Fibroblast of pulmonary artery (primary cell): ENCODE measurements around the gene QTRT2.

Experiments used
- DNase-seq: peaks from one replicate; pipeline ENCODE4 v3.0.0-alpha.2; 2010; ENCODE audit warnings: low read depth
- H3K4me3 ChIP-seq: replicated peaks from 2 replicates; pipeline ENCODE4 v1.5.1; 2011; ENCODE audit warnings: low read depth, mild to moderate bottlenecking, control low read depth, low read length, moderate library complexity
- TF ChIP-seq, protein P1 (sequence below): IDR thresholded peaks from 2 replicates; pipeline ENCODE4 v1.5.1; 2011; ENCODE audit warnings: mild to moderate bottlenecking, control low read depth, low read length, inconsistent platforms; ENCODE audit errors: missing control alignments

The QTRT2 gene

DNA sequence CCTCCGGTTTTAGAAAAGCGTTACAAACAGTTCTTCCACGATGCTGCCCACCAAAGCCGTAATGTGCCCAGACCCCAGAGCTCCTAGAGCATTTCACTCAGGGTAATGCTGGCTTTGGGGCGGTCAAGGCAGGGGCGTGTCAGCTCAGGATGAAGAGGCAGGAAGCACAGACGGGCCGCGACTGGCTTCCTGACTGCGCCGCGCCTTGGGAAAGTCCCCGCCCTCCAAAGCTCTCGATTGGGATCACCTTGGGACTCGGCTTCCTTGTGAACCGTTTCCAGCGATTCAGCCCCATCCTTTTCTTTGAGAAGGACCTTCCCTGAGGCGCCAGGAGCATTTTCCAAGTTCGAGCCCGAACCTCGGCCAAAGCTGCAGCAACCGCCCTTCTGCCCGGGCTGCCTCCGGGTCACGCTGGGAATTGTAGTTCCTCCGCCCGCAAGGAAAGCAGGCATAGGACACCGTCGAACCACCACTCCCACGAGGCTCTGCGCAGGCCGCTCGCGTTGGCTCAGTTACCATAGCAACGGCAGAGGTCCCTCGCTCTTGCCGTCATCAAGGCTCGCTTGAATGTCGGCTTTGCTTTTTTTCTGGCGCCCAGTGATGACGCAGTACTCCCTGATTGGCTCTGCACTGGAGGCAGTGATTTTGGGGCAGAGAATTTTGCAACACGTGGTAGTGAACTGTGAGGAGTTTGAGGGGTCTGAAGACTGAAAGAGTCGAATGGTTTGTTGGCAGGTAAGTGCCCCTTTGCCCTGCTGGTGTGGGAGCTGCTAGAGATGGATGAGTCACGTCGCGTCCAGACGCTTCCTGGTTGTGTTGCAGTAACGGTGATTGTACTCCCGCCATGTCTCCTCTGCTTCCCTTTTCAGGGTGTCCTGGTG lies at the start of gene QTRT2, which contains the start of gene CCDC191:
QTRT2 (plus strand) TSS at position 608 of the 881 bp plus-strand sequence. CDS start 8,521 bp downstream, outside the sequence.
CCDC191 (minus strand) TSS at position 397 of the 881 bp plus-strand sequence; CDS start at position 337, 60 bp downstream.
- DNase-seq, result peak; percentile 100
- peak within 1 kb of the TSS; percentile 84 for H3K4me3 ChIP-seq
- TF ChIP-seq, protein P1, sequence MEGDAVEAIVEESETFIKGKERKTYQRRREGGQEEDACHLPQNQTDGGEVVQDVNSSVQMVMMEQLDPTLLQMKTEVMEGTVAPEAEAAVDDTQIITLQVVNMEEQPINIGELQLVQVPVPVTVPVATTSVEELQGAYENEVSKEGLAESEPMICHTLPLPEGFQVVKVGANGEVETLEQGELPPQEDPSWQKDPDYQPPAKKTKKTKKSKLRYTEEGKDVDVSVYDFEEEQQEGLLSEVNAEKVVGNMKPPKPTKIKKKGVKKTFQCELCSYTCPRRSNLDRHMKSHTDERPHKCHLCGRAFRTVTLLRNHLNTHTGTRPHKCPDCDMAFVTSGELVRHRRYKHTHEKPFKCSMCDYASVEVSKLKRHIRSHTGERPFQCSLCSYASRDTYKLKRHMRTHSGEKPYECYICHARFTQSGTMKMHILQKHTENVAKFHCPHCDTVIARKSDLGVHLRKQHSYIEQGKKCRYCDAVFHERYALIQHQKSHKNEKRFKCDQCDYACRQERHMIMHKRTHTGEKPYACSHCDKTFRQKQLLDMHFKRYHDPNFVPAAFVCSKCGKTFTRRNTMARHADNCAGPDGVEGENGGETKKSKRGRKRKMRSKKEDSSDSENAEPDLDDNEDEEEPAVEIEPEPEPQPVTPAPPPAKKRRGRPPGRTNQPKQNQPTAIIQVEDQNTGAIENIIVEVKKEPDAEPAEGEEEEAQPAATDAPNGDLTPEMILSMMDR, result no peak

DNA sequence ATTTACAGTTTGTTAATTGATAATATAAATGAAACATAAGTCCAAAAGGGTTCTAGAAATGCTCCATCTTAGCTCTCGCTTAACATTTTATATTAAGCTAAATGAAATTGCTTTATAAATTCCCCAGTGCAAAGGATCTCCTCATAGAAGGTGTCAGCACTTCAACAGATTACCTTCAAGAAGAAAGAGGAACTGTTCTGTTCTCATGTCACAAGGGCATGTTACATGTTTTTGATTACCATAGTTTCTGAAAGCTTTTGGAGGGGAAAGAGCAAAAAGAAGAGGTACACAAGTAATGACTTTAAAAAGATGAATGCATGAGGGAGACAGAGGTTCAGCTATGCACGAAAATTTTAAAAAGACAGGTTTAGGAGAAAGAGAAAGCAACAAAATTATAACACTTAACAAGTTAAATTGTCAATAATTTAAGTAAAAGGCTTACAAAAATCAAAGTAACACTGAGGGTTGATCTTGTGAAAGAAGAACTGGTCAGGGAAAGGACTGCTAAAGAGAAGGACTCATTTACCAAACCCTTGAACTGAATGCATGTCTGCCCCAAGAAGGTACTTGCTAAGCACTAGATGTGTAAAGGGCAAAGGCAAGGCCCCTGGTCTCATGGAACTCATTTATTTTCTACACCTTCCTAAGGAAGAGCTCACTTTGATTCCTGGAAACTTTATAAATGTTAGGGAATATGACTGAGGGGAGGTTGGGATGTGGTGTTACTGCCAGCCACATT lies 45.3 kb upstream of the QTRT2 start:
- TF ChIP-seq, protein P1, result no peak
- H3K4me3 ChIP-seq, result no peak overlapping the region
- no peak for DNase-seq

DNA sequence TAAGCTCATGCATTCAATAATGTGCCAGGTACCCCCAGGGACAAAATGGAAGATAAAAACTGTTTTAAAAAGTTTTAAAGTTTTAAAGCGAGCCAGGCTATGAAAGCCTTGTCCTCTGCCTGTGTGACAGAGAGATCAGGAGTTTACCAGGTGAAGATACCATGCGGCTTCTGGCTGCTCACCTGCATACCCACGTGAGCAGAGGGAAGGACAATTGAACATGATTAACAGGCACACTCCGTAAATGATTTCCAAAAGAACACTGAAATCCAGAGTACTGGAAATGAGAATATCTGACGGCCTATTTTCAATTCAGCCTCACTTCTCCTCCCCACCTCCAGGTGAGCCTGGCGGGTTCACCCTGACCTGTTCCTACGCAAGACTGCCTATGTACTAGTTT lies 42.3 kb upstream of the QTRT2 start:
- no peak for DNase-seq
- TF ChIP-seq, protein P1, result no peak
- H3K4me3 ChIP-seq, result no peak overlapping the region

DNA sequence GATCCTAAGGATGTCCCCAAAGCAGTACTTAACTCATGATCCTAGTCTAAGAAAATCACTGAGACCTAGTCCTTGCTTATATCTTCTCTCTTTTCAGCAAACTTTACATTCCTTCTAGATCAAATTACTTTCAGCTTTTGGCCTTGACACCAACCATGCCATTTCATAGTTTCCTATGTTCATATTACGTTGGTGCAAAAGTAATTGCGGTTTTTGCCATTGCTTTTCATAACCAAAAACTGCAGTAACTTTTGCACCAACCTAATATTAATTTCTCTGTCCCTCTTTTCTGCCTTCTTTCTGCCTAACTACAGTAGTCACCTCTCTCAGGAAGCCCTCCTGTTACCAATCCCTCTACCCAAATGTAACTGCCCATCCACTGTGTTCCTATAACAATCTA lies 37.1 kb upstream of the QTRT2 start:
- DNase-seq, result no peak
- no peak overlapping the region for H3K4me3 ChIP-seq
- TF ChIP-seq, protein P1, result no peak

DNA sequence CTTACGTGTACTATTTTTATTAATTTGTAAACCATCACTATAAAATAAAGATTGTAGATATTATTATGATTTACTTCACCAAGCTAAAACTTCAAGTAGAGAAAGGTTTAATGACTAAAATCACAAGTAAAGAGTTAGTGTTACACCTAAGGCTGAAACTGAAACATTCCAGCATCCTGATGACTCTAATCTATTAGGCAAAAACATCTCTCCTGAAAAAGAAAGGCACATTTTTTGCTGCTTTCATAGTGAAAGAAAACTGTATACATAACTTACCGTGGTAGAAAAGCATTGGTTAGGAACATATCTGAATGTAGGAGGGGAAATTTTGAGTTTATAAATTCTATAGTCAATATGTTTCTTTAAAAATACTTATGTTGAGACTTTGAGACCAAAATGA lies 35.6 kb upstream of the QTRT2 start:
- TF ChIP-seq, protein P1, result no peak
- no peak overlapping the region for H3K4me3 ChIP-seq

DNA sequence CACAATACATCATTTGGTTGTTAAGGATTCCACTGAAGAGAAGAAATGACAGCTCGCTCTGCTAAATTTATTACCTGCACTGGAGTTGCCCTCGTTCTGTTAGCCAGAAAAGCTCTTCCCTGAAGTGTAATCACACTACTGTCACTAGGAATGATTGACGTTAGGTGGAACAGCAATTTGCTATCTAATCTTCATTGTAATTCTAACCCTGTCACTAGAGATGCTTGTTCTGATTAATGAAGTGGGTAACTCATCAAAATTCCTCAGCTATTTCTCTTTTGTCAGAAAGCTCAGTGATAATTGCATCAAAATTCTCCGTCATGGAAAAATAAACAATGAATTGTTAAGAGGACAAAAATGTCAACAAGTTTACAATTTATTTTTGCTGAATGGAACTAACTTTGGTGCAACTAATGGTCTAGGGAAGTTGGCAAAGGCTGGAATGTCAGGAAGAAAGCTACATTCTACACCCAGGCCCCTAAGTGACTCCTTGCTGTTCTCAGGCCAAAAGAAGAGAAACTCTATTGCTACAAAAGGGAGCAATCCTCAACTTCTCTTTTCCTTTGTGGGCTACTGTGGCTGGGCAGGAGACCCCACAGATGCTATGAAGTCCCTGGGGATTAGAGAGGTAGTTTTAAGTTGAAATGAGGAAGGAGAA lies 34.3 kb upstream of the QTRT2 start:
- DNase-seq, result no peak
- TF ChIP-seq, protein P1, result no peak
- no peak overlapping the region for H3K4me3 ChIP-seq

More for the DNA sequence above, 35.6 kb upstream of the QTRT2 start:
- no peak for DNase-seq
